Neuronal stem cell (in vitro differentiated cells): ENCODE results near the gene TEDC2.
A peak's percentile ranks its signal among the peaks of the same experiment; 100 is the strongest.

Experiments used
- DNase-seq: peaks from one replicate; pipeline ENCODE4 v3.0.0-alpha.2; 2013; ENCODE audit warnings: low spot score
- H2AFZ ChIP-seq: one replicate; pipeline ENCODE4 v1.6.1; 2013; ENCODE audit warnings: mild to moderate bottlenecking, low read length, inconsistent platforms
- H2AK5ac ChIP-seq: 2 replicates; pipeline ENCODE4 v1.6.1; 2013; ENCODE audit warnings: low read depth, mild to moderate bottlenecking, inconsistent platforms, low read length, moderate library complexity, mixed read lengths
- H2BK120ac ChIP-seq: 2 replicates; pipeline ENCODE4 v1.6.1; 2013; ENCODE audit warnings: low read depth, mild to moderate bottlenecking, inconsistent platforms, low read length, moderate library complexity, mixed read lengths
- H2BK12ac ChIP-seq: one replicate; pipeline ENCODE4 v1.6.1; 2013; ENCODE audit warnings: low read length, inconsistent platforms
- H2BK15ac ChIP-seq: 2 replicates; pipeline ENCODE4 v1.6.1; 2013; ENCODE audit warnings: mild to moderate bottlenecking, low read length, inconsistent platforms, mixed read lengths
- H2BK5ac ChIP-seq: one replicate; pipeline ENCODE4 v1.6.1; 2013; ENCODE audit warnings: inconsistent platforms, mild to moderate bottlenecking, low read length, moderate library complexity
- H3K14ac ChIP-seq: one replicate; pipeline ENCODE4 v1.6.1; 2013; ENCODE audit warnings: low read length, inconsistent platforms
- H3K18ac ChIP-seq: 2 replicates; pipeline ENCODE4 v1.6.1; 2013; ENCODE audit warnings: low read length, inconsistent platforms
- H3K23ac ChIP-seq: 2 replicates; pipeline ENCODE4 v1.6.1; 2013; ENCODE audit warnings: low read depth, mild to moderate bottlenecking, mixed read lengths, low read length, inconsistent platforms; ENCODE audit not compliant: poor library complexity
- H3K27ac ChIP-seq: replicated peaks from 3 replicates; pipeline ENCODE4 v1.5.1; 2013; ENCODE audit warnings: low read length, inconsistent platforms
- H3K27me3 ChIP-seq, 3 experiments: 2 replicates each; pipeline ENCODE4 v1.6.1; 2013; ENCODE audit warnings: low read length in 3 of 3, mild to moderate bottlenecking in 2 of 3, inconsistent platforms in 1 of 3, low read depth in 1 of 3, mixed read lengths in 1 of 3, moderate library complexity in 1 of 3; ENCODE audit not compliant: control insufficient read depth in 3 of 3, insufficient read depth in 3 of 3
- H3K36me3 ChIP-seq, 2 donors: replicated peaks in 1 of 2; 2 replicates each; pipeline ENCODE4 v1.6.1; 2013; ENCODE audit warnings: low read length in 2 of 2; ENCODE audit not compliant: control insufficient read depth in 2 of 2, insufficient read depth in 2 of 2
- H3K4ac ChIP-seq: 2 replicates; pipeline ENCODE4 v1.6.1; 2013; ENCODE audit warnings: inconsistent platforms, mild to moderate bottlenecking, low read length, moderate library complexity
- H3K4me1 ChIP-seq, 2 donors: 1 replicate in 1 of 2; 2 replicates in 1 of 2; pipeline ENCODE4 v1.6.1; 2013; ENCODE audit warnings: low read length in 2 of 2, low read depth in 1 of 2; ENCODE audit not compliant: control insufficient read depth in 2 of 2, insufficient read depth in 1 of 2
- H3K4me2 ChIP-seq: one replicate; pipeline ENCODE4 v1.6.1; 2013; ENCODE audit warnings: mild to moderate bottlenecking, low read length, inconsistent platforms; ENCODE audit not compliant: insufficient read depth, poor library complexity, severe bottlenecking
- H3K4me3 ChIP-seq, 2 donors: 2 replicates each; pipeline ENCODE4 v1.5.1; 2013; ENCODE audit warnings: low read length in 2 of 2, mild to moderate bottlenecking in 2 of 2, inconsistent platforms in 1 of 2, moderate library complexity in 1 of 2
- H3K79me1 ChIP-seq: one replicate; pipeline ENCODE4 v1.6.1; 2013; ENCODE audit warnings: low read depth, mild to moderate bottlenecking, inconsistent platforms, low read length, moderate library complexity
- H3K9ac ChIP-seq: one replicate; pipeline ENCODE4 v1.6.1; 2013; ENCODE audit warnings: mild to moderate bottlenecking, low read depth, low read length, inconsistent platforms; ENCODE audit not compliant: poor library complexity
- H3K9me3 ChIP-seq, 2 donors: replicated peaks in 1 of 2; 2 replicates each; pipeline versions ENCODE3 to v1.6.1; 2013; ENCODE audit warnings: low read length in 2 of 2, mild to moderate bottlenecking in 2 of 2, inconsistent platforms in 1 of 2, low read depth in 1 of 2, mixed read lengths in 1 of 2, moderate library complexity in 1 of 2; ENCODE audit not compliant: control insufficient read depth in 2 of 2, insufficient read depth in 1 of 2
- H4K8ac ChIP-seq: one replicate; pipeline ENCODE4 v1.6.1; 2013; ENCODE audit warnings: low read depth, mild to moderate bottlenecking, inconsistent platforms, low read length, moderate library complexity
- H4K91ac ChIP-seq: one replicate; pipeline ENCODE4 v1.6.1; 2013; ENCODE audit warnings: low read length, low read depth, mild to moderate bottlenecking, inconsistent platforms; ENCODE audit not compliant: poor library complexity
- WGBS, 2 donors: extraction: QIAGEN DNeasy Blood & Tissue Kit; methylation state at CpG; one replicate each; pipeline ENCODE4 v1.1.7; 2013; ENCODE audit warnings: missing lambda C conversion rate in 2 of 2, mixed read lengths in 1 of 2; ENCODE audit not compliant: insufficient read length in 2 of 2, insufficient replicate concordance in 1 of 2; ENCODE audit errors: extremely low coverage in 2 of 2; 5-methylcytosine and 5-hydroxymethylcytosine counted together

The TEDC2 gene

DNA sequence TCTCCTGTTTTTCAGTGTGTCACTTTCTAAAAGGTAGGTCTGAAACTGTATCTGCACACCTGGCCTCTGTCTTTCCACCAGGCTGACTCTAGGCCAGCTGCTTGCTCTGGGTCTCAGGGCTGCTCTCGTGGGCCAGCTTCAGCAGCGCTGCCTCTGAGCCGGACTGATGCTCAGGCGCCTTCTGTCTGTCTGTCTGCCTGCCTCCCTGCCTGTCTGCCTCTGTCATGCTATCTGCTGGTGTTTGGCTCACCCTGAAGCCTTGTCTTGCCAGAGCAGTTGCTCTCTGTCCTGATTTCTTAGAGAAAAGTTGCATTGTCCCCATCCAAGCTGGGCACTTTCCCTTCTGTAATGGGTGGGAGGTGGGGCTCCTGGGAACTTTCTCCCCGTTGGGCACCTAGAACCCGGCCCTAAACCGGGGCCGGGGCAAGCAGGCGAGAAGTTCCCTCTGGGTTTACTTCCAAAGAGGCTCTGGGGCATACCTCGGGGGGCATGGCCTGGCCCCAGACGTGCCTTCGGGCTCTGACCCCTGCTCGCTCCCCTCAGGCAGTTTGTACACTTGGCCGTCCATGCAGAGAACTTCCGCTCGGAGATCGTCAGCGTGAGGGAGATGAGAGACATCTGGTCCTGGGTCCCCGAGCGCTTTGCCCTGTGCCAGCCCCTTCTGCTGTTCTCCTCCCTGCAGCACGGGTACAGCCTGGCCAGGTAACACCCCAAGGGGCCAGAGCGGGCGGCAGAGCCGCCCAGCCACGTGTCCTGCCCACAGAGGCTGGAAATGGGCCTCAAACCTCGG, 38.0 kb downstream of the TEDC2 start:
- H2BK120ac ChIP-seq: no peak overlapping the region
- no peak overlapping the region for H4K91ac ChIP-seq
- H3K36me3 ChIP-seq: peaks cover 20 to 40% of the 10 kb centered on the region in 2 donors
- H2AFZ ChIP-seq: no peak overlapping the region
- H3K9ac ChIP-seq: no peak overlapping the region
- H3K18ac ChIP-seq: no peak overlapping the region
- peaks cover 0 to 4% of the 10 kb centered on the region in 2 donors for H3K9me3 ChIP-seq
- peak overlapping the region; percentile 13 for H2BK5ac ChIP-seq
- no peak overlapping the region for H4K8ac ChIP-seq
- no peak overlapping the region for H2AK5ac ChIP-seq
- peaks cover 11% of the 10 kb centered on the region for H3K79me1 ChIP-seq
- H3K23ac ChIP-seq: no peak overlapping the region
- no peak overlapping the region for H3K4ac ChIP-seq
- no peak overlapping the region for H3K4me2 ChIP-seq
- H3K27ac ChIP-seq: no peak overlapping the region
- no peak for DNase-seq
- no peak overlapping the region for H2BK12ac ChIP-seq
- H2BK15ac ChIP-seq: no peak overlapping the region
- H3K27me3 ChIP-seq: no peaks in the 10 kb centered on the region
- no peak overlapping the region for H3K4me3 ChIP-seq
- peaks cover 9% of the 10 kb centered on the region in 2 donors for H3K4me1 ChIP-seq
- no peak overlapping the region for H3K14ac ChIP-seq
- WGBS, 2 donors: no CpG with 5 or more reads among the region's 26 CpGs

DNA sequence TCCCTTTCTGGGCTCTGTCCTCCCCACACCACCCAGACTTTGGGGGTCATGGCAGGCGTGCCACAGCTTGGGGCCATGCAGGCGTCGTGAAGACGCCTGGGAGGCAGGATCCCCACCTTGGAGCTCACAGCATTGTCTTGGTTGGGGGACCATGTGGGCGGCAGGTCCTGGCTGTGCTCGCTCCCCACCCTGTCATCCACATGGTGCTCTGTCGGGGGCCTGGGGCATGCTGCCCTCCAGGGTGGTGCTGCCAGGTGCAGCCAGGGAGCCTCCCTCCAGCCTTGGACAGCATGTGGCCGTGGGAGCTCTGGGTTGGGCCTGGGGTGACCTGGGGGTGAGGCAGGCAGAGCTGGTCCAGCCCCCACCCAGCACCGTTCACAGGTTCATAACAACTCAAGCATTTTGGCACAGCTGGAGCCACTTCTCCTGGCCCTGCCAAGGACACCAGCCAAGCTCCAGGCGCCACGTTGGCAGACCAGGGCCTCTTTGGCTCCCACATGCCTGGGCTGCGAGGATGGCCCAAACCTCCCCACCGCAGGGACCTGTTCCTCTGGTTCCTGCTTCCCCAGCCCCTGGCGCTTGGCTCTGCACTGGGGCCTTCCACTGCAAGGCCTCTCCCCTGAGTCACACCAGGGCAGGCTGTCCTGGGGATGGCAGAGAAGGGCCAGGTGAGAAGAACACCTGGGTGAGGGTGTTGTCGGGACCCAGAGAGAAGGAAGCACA, 38.8 kb downstream of the TEDC2 start:
- no CpG with 5 or more reads among the region's 15 CpGs for WGBS, 2 donors
- no peak overlapping the region for H2BK12ac ChIP-seq
- H2AFZ ChIP-seq: no peak overlapping the region
- peak overlapping the region; percentile 44 for H3K9ac ChIP-seq
- no peak overlapping the region for H2BK5ac ChIP-seq
- peaks cover 0 to 4% of the 10 kb centered on the region in 2 donors for H3K9me3 ChIP-seq
- H3K18ac ChIP-seq: no peak overlapping the region
- no peak overlapping the region for H3K4me3 ChIP-seq
- no peak overlapping the region for H4K8ac ChIP-seq
- peaks cover 20 to 37% of the 10 kb centered on the region in 2 donors for H3K36me3 ChIP-seq
- peak overlapping the region; percentile 31 for H3K23ac ChIP-seq
- peak overlapping the region; percentile 87 for H2BK120ac ChIP-seq
- no peak for DNase-seq
- H2BK15ac ChIP-seq: no peak overlapping the region
- H2AK5ac ChIP-seq: no peak overlapping the region
- H3K4ac ChIP-seq: no peak overlapping the region
- no peak overlapping the region for H3K4me2 ChIP-seq
- no peak overlapping the region for H4K91ac ChIP-seq
- H3K4me1 ChIP-seq: peaks cover 9% of the 10 kb centered on the region in 2 donors
- H3K79me1 ChIP-seq: peaks cover 12% of the 10 kb centered on the region
- H3K27me3 ChIP-seq: no peaks in the 10 kb centered on the region
- no peak overlapping the region for H3K27ac ChIP-seq
- H3K14ac ChIP-seq: no peak overlapping the region

DNA sequence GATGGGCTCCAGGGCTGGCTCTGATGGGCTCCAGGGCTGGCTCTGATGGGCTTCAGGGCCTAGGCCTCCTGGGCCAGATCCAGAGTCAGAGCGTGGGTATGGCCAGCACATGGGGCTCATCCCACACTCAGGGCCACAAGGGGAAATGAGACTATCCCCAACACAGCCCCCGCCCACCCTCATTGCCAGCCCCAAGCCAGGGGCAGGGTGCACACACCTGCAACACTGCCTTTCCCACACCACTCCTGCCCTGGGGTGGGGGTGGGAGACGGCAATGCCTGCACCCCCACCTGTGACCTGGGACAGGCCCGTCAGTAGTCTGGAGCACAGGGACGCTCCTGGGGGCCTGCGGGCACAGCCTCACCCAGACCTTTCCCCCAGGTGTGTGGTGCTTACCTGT, 39.5 kb downstream of the TEDC2 start:
- no peak overlapping the region for H3K4me3 ChIP-seq
- no CpG with 5 or more reads among the region's 6 CpGs for WGBS, 2 donors

DNA sequence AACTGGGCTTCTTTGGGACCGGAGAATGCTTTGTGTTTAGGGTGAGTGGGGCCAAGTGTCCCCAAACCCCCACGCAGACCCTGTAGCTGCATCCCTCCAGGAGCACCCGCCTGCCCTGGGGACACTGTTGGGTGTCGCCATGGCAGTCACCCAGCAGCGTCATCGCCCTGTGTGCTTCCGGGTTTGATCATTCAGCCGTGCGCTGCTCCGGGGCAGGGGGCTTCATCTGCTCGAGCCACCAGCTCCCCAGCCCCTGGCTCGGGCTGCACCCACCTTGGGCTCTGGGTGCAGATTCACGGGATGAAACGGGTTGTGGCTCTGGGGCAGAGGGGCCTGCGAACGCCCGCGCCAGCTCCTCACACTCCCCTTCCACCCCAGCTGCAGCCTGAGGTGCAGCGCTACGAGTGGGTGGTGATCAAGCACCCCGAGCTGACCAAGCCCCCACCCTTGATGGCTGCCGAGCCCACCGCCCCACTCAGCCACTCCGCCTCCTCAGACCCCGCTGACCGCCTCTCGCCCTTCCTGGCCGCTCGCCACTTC, 40.1 kb downstream of the TEDC2 start:
- H3K4me1 ChIP-seq: peaks cover 9% of the 10 kb centered on the region in 2 donors
- no CpG with 5 or more reads among the region's 29 CpGs for WGBS, 2 donors
- H2BK120ac ChIP-seq: no peak overlapping the region
- H3K36me3 ChIP-seq: peaks cover 20 to 37% of the 10 kb centered on the region in 2 donors
- no peak for DNase-seq
- no peak overlapping the region for H3K18ac ChIP-seq
- H3K9me3 ChIP-seq: peaks cover 0 to 4% of the 10 kb centered on the region in 2 donors
- peak overlapping the region; percentile 22 for H2BK12ac ChIP-seq
- H3K14ac ChIP-seq: no peak overlapping the region
- peaks cover 12% of the 10 kb centered on the region for H3K79me1 ChIP-seq
- H4K91ac ChIP-seq: no peak overlapping the region
- H3K9ac ChIP-seq: no peak overlapping the region
- H3K23ac ChIP-seq: peak overlapping the region; percentile 89
- H3K4me3 ChIP-seq: no peak overlapping the region
- no peak overlapping the region for H2BK15ac ChIP-seq
- no peak overlapping the region for H3K4me2 ChIP-seq
- H3K27ac ChIP-seq: no peak overlapping the region
- H3K27me3 ChIP-seq: no peaks in the 10 kb centered on the region
- H4K8ac ChIP-seq: peak overlapping the region; percentile 43
- peak overlapping the region; percentile 66 for H2BK5ac ChIP-seq
- no peak overlapping the region for H2AFZ ChIP-seq
- H3K4ac ChIP-seq: no peak overlapping the region
- H2AK5ac ChIP-seq: peak overlapping the region; percentile 100

More for the DNA sequence above, 39.5 kb downstream of the TEDC2 start:
- Histone ChIP-seq H2BK120ac (no peak overlapping the region), H2BK15ac (no peak overlapping the region), H3K4me2 (no peak overlapping the region), H3K9me3 (peaks cover 0 to 4% of the 10 kb centered on the region in 2 donors), H3K4ac (no peak overlapping the region), H3K18ac (no peak overlapping the region), H3K27me3 (no peaks in the 10 kb centered on the region), H3K4me1 (peaks cover 9% of the 10 kb centered on the region in 2 donors), H3K27ac (no peak overlapping the region), H3K36me3 (peaks cover 20 to 37% of the 10 kb centered on the region in 2 donors), H2BK5ac (no peak overlapping the region), H2AFZ (no peak overlapping the region), H2BK12ac (no peak overlapping the region), H4K8ac (no peak overlapping the region), H2AK5ac (no peak overlapping the region), H3K79me1 (peaks cover 12% of the 10 kb centered on the region), H3K14ac (no peak overlapping the region), H4K91ac (no peak overlapping the region), H3K23ac (no peak overlapping the region), H3K9ac (no peak overlapping the region)
- no peak for DNase-seq
